Measurements from ENCODE around the gene NCLN.

- TF ChIP-seq POLR2A (IDR thresholded peaks at IDR 0.05): no peak
- TF ChIP-seq, protein P1, sequence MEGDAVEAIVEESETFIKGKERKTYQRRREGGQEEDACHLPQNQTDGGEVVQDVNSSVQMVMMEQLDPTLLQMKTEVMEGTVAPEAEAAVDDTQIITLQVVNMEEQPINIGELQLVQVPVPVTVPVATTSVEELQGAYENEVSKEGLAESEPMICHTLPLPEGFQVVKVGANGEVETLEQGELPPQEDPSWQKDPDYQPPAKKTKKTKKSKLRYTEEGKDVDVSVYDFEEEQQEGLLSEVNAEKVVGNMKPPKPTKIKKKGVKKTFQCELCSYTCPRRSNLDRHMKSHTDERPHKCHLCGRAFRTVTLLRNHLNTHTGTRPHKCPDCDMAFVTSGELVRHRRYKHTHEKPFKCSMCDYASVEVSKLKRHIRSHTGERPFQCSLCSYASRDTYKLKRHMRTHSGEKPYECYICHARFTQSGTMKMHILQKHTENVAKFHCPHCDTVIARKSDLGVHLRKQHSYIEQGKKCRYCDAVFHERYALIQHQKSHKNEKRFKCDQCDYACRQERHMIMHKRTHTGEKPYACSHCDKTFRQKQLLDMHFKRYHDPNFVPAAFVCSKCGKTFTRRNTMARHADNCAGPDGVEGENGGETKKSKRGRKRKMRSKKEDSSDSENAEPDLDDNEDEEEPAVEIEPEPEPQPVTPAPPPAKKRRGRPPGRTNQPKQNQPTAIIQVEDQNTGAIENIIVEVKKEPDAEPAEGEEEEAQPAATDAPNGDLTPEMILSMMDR (IDR thresholded peaks at IDR 0.05): no peak
- no peak for TF ChIP-seq POLR2AphosphoS5 (IDR thresholded peaks at IDR 0.05)
Observed at GRCh38 chr19:3252650-3253049, 66.9 kb downstream of the NCLN start.

All from prostate gland (tissue), 2 donors.